ENCODE data around the gene ZDHHC7. TPM values are rescaled to one million over a fixed set of nuclear protein-coding genes. Genes with fewer than 3 reads are reported as not detected.
"Not testable (repeated sequence)": the region's sequence is repeated elsewhere in the genome, so short reads cannot be mapped to it uniquely, and the experiment has no call there.

Gene ZDHHC7
- total RNA-seq, 1 donor from 2014 or later = 53.4 TPM

- TF ChIP-seq, protein P1, sequence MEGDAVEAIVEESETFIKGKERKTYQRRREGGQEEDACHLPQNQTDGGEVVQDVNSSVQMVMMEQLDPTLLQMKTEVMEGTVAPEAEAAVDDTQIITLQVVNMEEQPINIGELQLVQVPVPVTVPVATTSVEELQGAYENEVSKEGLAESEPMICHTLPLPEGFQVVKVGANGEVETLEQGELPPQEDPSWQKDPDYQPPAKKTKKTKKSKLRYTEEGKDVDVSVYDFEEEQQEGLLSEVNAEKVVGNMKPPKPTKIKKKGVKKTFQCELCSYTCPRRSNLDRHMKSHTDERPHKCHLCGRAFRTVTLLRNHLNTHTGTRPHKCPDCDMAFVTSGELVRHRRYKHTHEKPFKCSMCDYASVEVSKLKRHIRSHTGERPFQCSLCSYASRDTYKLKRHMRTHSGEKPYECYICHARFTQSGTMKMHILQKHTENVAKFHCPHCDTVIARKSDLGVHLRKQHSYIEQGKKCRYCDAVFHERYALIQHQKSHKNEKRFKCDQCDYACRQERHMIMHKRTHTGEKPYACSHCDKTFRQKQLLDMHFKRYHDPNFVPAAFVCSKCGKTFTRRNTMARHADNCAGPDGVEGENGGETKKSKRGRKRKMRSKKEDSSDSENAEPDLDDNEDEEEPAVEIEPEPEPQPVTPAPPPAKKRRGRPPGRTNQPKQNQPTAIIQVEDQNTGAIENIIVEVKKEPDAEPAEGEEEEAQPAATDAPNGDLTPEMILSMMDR (IDR thresholded peaks at IDR 0.05; ENCODE audit: insufficient read depth, low read length, poor library complexity, severe bottlenecking) = no peak
- Histone ChIP-seq H3K4me3 (ENCODE audit: low read depth, low read length) (no peak overlapping the region), H3K27me3 (ENCODE audit: control insufficient read depth, insufficient read depth, low read length) (no peaks in the 10 kb centered on the region), H3K36me3 (ENCODE audit: control insufficient read depth, insufficient read depth, low read length) (no peaks in the 10 kb centered on the region)
- no peak for DNase-seq (ENCODE audit: low read depth)
Observed at GRCh38 chr16:84947022-84947421, 64.3 kb downstream of the ZDHHC7 start.

DNA sequence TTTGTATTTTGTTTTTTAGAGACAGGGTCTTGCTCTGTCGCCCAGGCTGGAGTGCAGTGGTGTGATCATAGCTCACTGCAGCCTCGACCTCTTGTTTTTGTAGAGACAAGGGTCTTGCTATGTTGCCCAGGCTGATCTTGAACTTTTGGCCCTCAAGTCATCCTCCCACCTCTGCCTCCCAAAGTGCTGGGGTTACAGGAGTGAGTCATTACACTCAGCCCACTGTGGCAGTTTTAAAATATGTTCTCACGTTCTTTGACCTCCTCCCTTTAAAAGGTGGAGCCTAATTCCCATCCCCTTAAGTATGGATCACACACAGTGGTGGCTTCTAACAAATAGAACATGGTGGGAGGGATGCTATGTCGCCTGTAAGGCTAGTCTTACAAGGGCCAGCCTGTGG, 67.7 kb downstream of the ZDHHC7 start:
- H3K27me3 ChIP-seq (ENCODE audit: control insufficient read depth, insufficient read depth, low read length) = no peaks in the 10 kb centered on the region
- TF ChIP-seq, protein P1 (IDR thresholded peaks at IDR 0.05; ENCODE audit: insufficient read depth, low read length, poor library complexity, severe bottlenecking) = no peak
- no peaks in the 10 kb centered on the region for H3K36me3 ChIP-seq (ENCODE audit: control insufficient read depth, insufficient read depth, low read length)
- H3K4me3 ChIP-seq (ENCODE audit: low read depth, low read length) = no peak overlapping the region
- no peak for DNase-seq (ENCODE audit: low read depth)

DNA sequence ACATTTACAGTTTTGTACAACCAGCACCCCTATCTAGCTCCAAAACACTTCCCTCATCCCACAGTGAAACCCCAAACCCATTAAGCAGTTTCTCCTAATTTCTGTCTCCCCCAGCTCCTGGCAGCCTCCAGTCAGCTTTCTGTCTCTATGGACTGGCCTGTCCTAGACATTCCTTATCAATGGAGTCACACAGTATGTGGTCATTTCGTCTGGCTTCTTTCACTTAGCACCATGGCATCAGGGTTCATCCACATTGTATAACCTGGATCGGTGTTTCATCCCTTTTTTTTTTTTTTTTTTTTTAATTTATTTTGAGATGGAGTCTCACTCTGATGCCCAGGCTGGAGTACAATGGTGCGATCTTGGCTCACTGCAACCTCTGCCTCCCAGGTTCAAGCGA, 68.5 kb downstream of the ZDHHC7 start:
- Histone ChIP-seq H3K27me3 (ENCODE audit: control insufficient read depth, insufficient read depth, low read length) (no peaks in the 10 kb centered on the region), H3K4me3 (ENCODE audit: low read depth, low read length) (no peak overlapping the region), H3K36me3 (ENCODE audit: control insufficient read depth, insufficient read depth, low read length) (no peaks in the 10 kb centered on the region)
- DNase-seq (ENCODE audit: low read depth) = no peak
- TF ChIP-seq, protein P1 (IDR thresholded peaks at IDR 0.05; ENCODE audit: insufficient read depth, low read length, poor library complexity, severe bottlenecking) = no peak

DNA sequence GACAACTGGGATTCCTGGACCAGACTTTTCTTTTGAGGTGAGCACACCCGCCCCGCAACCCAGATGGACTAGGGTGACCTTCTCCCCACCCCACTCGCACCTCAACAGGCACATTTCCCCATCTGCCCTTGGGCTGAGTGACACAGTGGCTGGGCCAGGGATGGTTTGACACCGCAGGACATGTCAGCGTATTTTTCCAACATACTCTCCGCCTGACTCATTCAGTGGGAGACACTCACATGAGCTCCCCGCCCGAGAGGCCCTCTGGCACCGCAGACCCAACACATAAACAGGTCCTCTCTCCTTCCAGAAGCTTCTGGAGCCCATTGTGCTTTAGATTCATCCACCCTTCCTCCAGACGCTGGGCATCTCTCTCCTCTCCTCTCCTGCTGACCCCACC, 69.4 kb downstream of the ZDHHC7 start:
- no peak for DNase-seq (ENCODE audit: low read depth)
- TF ChIP-seq, protein P1 (IDR thresholded peaks at IDR 0.05; ENCODE audit: insufficient read depth, low read length, poor library complexity, severe bottlenecking) = no peak
- H3K27me3 ChIP-seq (ENCODE audit: control insufficient read depth, insufficient read depth, low read length) = no peaks in the 10 kb centered on the region
- H3K4me3 ChIP-seq (ENCODE audit: low read depth, low read length) = no peak overlapping the region
- no peaks in the 10 kb centered on the region for H3K36me3 ChIP-seq (ENCODE audit: control insufficient read depth, insufficient read depth, low read length)

- no peak for DNase-seq (ENCODE audit: low read depth)
- H3K36me3 ChIP-seq (ENCODE audit: control insufficient read depth, insufficient read depth, low read length) = no peaks in the 10 kb centered on the region
- TF ChIP-seq, protein P1 (IDR thresholded peaks at IDR 0.05; ENCODE audit: insufficient read depth, low read length, poor library complexity, severe bottlenecking) = no peak
- no peak overlapping the region for H3K4me3 ChIP-seq (ENCODE audit: low read depth, low read length)
- H3K27me3 ChIP-seq (ENCODE audit: control insufficient read depth, insufficient read depth, low read length) = no peaks in the 10 kb centered on the region
Observed at GRCh38 chr16:84940670-84941551, 70.4 kb downstream of the ZDHHC7 start.

DNA sequence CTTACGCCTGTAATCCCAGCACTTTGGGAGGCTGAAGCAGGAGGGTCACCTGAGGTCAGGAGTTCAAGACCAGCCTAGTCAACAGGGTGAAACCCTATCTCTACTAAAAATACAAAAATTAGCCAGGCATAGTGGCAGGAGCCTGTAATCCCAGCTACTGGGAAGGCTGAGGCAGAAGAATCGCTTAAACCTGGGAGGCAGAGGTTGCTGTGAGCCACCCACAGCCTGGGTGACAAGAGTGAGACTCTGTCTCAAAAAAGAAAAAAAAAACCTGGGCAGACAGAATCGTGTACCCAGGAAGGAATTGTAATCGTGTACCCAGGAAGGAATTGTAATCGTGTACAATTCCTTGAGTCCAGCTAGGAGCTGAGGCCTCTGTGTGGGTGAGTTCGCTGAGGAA, 72.7 kb downstream of the ZDHHC7 start:
- DNase-seq (ENCODE audit: low read depth); H3K27me3 ChIP-seq (ENCODE audit: control insufficient read depth, insufficient read depth, low read length); H3K36me3 ChIP-seq (ENCODE audit: control insufficient read depth, insufficient read depth, low read length); H3K4me3 ChIP-seq (ENCODE audit: low read depth, low read length): not testable (repeated sequence)

Data from kidney epithelial cell (primary cell).